Activated CD8-positive, alpha-beta memory T cell treated with anti-CD3 and anti-CD28 coated beads, Interleukin-2, amount 10 ng/mL, durations not matched to agents 7 days and 5 days (primary cell): Measurements from ENCODE around the gene PLPP1. TPM values are rescaled to one million over a fixed set of nuclear protein-coding genes. Genes with fewer than 3 reads are reported as not detected.

Source experiments
- ATAC-seq: fragments of 150-1000 bp; cut with Tn5 transposase; one replicate; pipeline ENCODE4 v1.10.0; 2021; ENCODE audit warnings: moderate library complexity
- CTCF ChIA-PET: fragments of 350-600 bp; sonication (Branson Sonifier 250); formaldehyde crosslinking; loops from one replicate; lab custom pipeline; 2021; ENCODE audit warnings: antibody characterized with exemption; lab: Charles Lee
- DNase-seq: peaks from one replicate; pipeline ENCODE4 v3.0.0-alpha.2; 2020
- H3K27ac Mint-ChIP-seq: one replicate; pipeline ENCODE4 v1.8.0; 2021; ENCODE audit warnings: mild to moderate bottlenecking, mixed read lengths
- H3K27me3 Mint-ChIP-seq: one replicate; pipeline ENCODE4 v1.8.0; 2021; ENCODE audit warnings: mixed read lengths
- H3K36me3 Mint-ChIP-seq: one replicate; pipeline ENCODE4 v1.8.0; 2021; ENCODE audit warnings: mild to moderate bottlenecking, mixed read lengths
- H3K4me1 Mint-ChIP-seq: one replicate; pipeline ENCODE4 v1.8.0; 2021; ENCODE audit warnings: mixed read lengths
- H3K4me3 Mint-ChIP-seq: one replicate; pipeline ENCODE4 v1.8.0; 2021; ENCODE audit warnings: mild to moderate bottlenecking, moderate library complexity, mixed read lengths
- H3K9me3 Mint-ChIP-seq: one replicate; pipeline ENCODE4 v1.8.0; 2022; ENCODE audit warnings: low read depth, mixed read lengths
- total RNA-seq, 2 experiments: library from RNA; stranded (reverse); gene quantifications; one replicate each; pipeline ENCODE4 v1.2.3, GENCODE V29; 2021

Gene PLPP1
- total RNA-seq, 2 experiments from 2014 or later = 7.1 to 31.2 TPM

- peaks cover 13% of the 10 kb centered on the region for H3K27me3 Mint-ChIP-seq
- H3K9me3 Mint-ChIP-seq = no peaks in the 10 kb centered on the region
- CTCF ChIA-PET = interaction anchor here (1.2 kb wide), 1 partner anchor 28 kb away, joined by 3 read pairs; no protein-coding TSS in a partner anchor
- no peak for DNase-seq
- H3K4me3 Mint-ChIP-seq = no peak overlapping the region
- no peak overlapping the region for H3K27ac Mint-ChIP-seq
- H3K4me1 Mint-ChIP-seq = peaks cover 5% of the 10 kb centered on the region
- no peaks in the 10 kb centered on the region for H3K36me3 Mint-ChIP-seq
- no peak for ATAC-seq
Measured at GRCh38 chr5:55568654-55569512, 34.1 kb upstream of the PLPP1 start.

DNA sequence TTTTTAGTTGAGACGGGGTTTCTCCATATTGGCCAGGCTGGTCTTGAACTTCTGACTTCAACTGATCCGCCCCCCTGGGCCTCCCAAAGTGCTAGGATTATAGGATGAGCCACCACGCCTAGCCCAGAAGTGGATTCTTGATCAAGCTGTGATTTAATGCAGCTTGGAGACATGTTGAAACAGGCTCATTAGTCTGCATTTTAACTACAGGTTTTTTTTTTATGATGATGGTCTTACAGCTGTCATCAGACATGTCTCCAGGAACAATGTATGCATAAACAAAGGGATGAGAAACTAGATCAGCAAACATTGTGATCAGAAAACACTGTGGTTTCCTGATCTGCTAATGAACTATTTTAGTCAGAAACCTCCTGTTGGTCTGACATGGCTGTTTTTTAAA lies 30.0 kb upstream of the PLPP1 start:
- H3K9me3 Mint-ChIP-seq = no peaks in the 10 kb centered on the region
- no peaks in the 10 kb centered on the region for H3K27me3 Mint-ChIP-seq
- peak; percentile 45 for ATAC-seq
- no peaks in the 10 kb centered on the region for H3K36me3 Mint-ChIP-seq
- H3K4me3 Mint-ChIP-seq = no peak overlapping the region
- H3K27ac Mint-ChIP-seq = no peak overlapping the region
- no peak for DNase-seq
- H3K4me1 Mint-ChIP-seq = peaks cover 5% of the 10 kb centered on the region
- CTCF ChIA-PET = no interaction called here

- H3K4me1 Mint-ChIP-seq = no peaks in the 10 kb centered on the region
- no peak overlapping the region for H3K27ac Mint-ChIP-seq
- H3K9me3 Mint-ChIP-seq = no peaks in the 10 kb centered on the region
- no peak overlapping the region for H3K4me3 Mint-ChIP-seq
- peaks cover 12% of the 10 kb centered on the region for H3K27me3 Mint-ChIP-seq
- no peak for ATAC-seq
- no peaks in the 10 kb centered on the region for H3K36me3 Mint-ChIP-seq
- CTCF ChIA-PET = no interaction called here
- no peak for DNase-seq
Measured at GRCh38 chr5:55558484-55558883, 23.7 kb upstream of the PLPP1 start.

GRCh38 chr5:55557123-55557522 lies 22.4 kb upstream of the PLPP1 start:
- Mint-ChIP-seq H3K36me3 (no peaks in the 10 kb centered on the region), H3K4me1 (no peaks in the 10 kb centered on the region), H3K9me3 (no peaks in the 10 kb centered on the region), H3K27me3 (peaks cover 12% of the 10 kb centered on the region), H3K4me3 (no peak overlapping the region), H3K27ac (no peak overlapping the region)
- ATAC-seq (no peak), DNase-seq (no peak)
- CTCF ChIA-PET = no interaction called here

DNA sequence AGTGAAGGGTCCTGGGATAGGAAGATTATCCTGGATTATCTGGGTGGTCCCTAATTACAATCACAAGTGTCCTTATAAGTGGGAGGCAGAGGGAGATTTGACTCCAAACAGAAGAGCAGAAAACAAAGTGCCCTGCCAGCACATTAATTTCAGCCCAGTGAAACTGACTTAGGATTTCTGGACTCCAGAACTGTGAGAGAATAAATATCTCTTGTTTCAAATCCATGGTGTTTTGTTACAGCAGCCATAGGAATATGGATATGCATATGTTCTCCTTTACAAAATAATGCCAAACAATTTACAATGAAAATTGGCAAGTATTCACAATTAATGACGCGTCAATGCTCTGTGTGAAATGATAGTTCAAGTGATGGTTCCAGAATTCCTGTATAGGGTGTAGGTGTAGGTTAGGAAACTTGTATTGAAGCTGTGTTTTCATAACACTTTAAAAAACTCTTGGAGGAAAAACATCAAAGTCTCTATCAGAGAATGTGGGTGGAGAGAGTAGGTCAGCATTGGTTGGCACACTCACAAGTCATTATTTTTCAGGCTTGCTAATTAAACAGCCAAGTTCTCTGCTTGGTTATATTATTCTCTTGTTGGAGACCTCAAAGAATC lies 19.9 kb upstream of the PLPP1 start:
- H3K27me3 Mint-ChIP-seq = peaks cover 29% of the 10 kb centered on the region
- no peak for ATAC-seq

GRCh38 chr5:55551904-55552303 lies 17.1 kb upstream of the PLPP1 start:
- Mint-ChIP-seq H3K36me3 (no peaks in the 10 kb centered on the region), H3K27me3 (peaks cover 49% of the 10 kb centered on the region), H3K9me3 (no peaks in the 10 kb centered on the region), H3K4me1 (no peaks in the 10 kb centered on the region), H3K4me3 (no peak overlapping the region), H3K27ac (no peak overlapping the region)
- no peak for DNase-seq
- CTCF ChIA-PET = no interaction called here
- ATAC-seq = no peak

More for the DNA sequence above, 19.9 kb upstream of the PLPP1 start:
- no peaks in the 10 kb centered on the region for H3K9me3 Mint-ChIP-seq
- H3K4me3 Mint-ChIP-seq = no peak overlapping the region
- H3K27ac Mint-ChIP-seq = no peak overlapping the region
- no peaks in the 10 kb centered on the region for H3K36me3 Mint-ChIP-seq
- DNase-seq = no peak
- CTCF ChIA-PET = no interaction called here
- no peaks in the 10 kb centered on the region for H3K4me1 Mint-ChIP-seq

DNA sequence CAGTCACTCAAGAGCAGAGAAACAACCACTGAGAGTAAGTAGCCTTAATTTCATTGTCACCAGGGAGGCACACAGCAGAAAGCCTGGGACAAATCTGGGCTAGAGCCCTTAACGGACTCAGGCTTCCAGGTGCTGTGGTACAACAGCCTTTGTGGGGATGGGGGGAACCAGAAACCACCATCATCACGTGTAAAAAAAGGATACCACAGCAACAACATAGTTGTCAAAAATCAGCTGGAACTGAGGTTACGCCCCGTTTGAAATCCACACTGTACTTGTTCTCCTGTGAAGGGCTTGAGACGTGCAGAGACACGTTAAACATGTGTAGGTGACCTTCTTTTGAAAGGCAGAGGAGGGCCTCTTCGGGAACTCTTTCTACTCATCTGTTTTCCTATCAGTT lies 16.6 kb upstream of the PLPP1 start:
- no peaks in the 10 kb centered on the region for H3K9me3 Mint-ChIP-seq
- H3K27me3 Mint-ChIP-seq = peaks cover 52% of the 10 kb centered on the region
- no peak for ATAC-seq
- DNase-seq = no peak
- no peak overlapping the region for H3K4me3 Mint-ChIP-seq
- no peaks in the 10 kb centered on the region for H3K36me3 Mint-ChIP-seq
- no peak overlapping the region for H3K27ac Mint-ChIP-seq
- CTCF ChIA-PET = no interaction called here
- H3K4me1 Mint-ChIP-seq = no peaks in the 10 kb centered on the region

- DNase-seq = no peak
- no peak for ATAC-seq
- H3K27me3 Mint-ChIP-seq = peaks cover 46% of the 10 kb centered on the region
- no peaks in the 10 kb centered on the region for H3K9me3 Mint-ChIP-seq
- H3K27ac Mint-ChIP-seq = no peak overlapping the region
- no peaks in the 10 kb centered on the region for H3K36me3 Mint-ChIP-seq
- no peaks in the 10 kb centered on the region for H3K4me1 Mint-ChIP-seq
- CTCF ChIA-PET = interaction anchor here (0.8 kb wide), 1 partner anchor 10 kb away, joined by 3 read pairs; no protein-coding TSS in a partner anchor
- H3K4me3 Mint-ChIP-seq = no peak overlapping the region
Measured at GRCh38 chr5:55547781-55548180, 13.0 kb upstream of the PLPP1 start.

GRCh38 chr5:55546947-55547346 lies 12.2 kb upstream of the PLPP1 start:
- CTCF ChIA-PET = no interaction called here
- no peak for ATAC-seq
- Mint-ChIP-seq H3K27me3 (peaks cover 46% of the 10 kb centered on the region), H3K36me3 (no peaks in the 10 kb centered on the region), H3K4me1 (no peaks in the 10 kb centered on the region), H3K4me3 (no peak overlapping the region), H3K27ac (no peak overlapping the region), H3K9me3 (no peaks in the 10 kb centered on the region)
- no peak for DNase-seq

DNA sequence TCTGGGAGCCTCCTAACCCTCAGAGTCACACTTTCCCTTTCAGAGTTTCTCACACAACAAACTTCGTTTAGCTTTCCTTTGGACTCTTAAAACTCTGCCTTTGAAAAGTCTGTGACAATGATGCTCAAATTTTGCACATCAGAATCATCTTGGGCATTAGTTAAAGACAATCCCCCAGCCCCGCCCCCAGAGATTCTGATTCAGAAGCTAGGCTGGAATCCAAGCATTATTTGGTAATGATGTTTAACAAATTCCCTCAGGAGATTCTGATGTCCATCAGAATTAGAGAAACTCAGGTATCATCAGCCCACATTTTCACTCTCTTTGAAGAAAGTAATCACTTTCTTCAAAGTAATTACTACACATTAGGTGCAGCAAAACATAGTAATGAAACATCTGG lies 9.6 kb upstream of the PLPP1 start:
- Mint-ChIP-seq H3K4me3 (no peak overlapping the region), H3K9me3 (no peaks in the 10 kb centered on the region), H3K27me3 (peaks cover 25% of the 10 kb centered on the region), H3K27ac (no peak overlapping the region), H3K36me3 (no peaks in the 10 kb centered on the region), H3K4me1 (peaks cover 18% of the 10 kb centered on the region)
- ATAC-seq = no peak
- no peak for DNase-seq
- CTCF ChIA-PET = interaction anchor here (0.6 kb wide), 1 partner anchor 10 kb away, joined by 3 read pairs; the partner anchor contains the start of gene PLPP1

GRCh38 chr5:55541056-55541635 lies 6.4 kb upstream of the PLPP1 start:
- CTCF ChIA-PET = no interaction called here
- no peak for DNase-seq
- H3K4me3 Mint-ChIP-seq = no peak overlapping the region
- H3K9me3 Mint-ChIP-seq = no peaks in the 10 kb centered on the region
- no peak for ATAC-seq
- peaks cover 6% of the 10 kb centered on the region for H3K27me3 Mint-ChIP-seq
- peaks cover 29% of the 10 kb centered on the region for H3K4me1 Mint-ChIP-seq
- no peaks in the 10 kb centered on the region for H3K36me3 Mint-ChIP-seq
- peak overlapping the region; percentile 72 for H3K27ac Mint-ChIP-seq

GRCh38 chr5:55540525-55540924 lies 5.8 kb upstream of the PLPP1 start:
- peaks cover 31% of the 10 kb centered on the region for H3K4me1 Mint-ChIP-seq
- H3K36me3 Mint-ChIP-seq = no peaks in the 10 kb centered on the region
- ATAC-seq = no peak
- H3K27me3 Mint-ChIP-seq = peaks cover 4% of the 10 kb centered on the region
- no peaks in the 10 kb centered on the region for H3K9me3 Mint-ChIP-seq
- H3K27ac Mint-ChIP-seq = peak overlapping the region; percentile 71
- no peak for DNase-seq
- CTCF ChIA-PET = interaction anchor here (0.8 kb wide), 1 partner anchor 29 kb away, joined by 3 read pairs; no protein-coding TSS in a partner anchor
- peak overlapping the region; percentile 24 for H3K4me3 Mint-ChIP-seq

DNA sequence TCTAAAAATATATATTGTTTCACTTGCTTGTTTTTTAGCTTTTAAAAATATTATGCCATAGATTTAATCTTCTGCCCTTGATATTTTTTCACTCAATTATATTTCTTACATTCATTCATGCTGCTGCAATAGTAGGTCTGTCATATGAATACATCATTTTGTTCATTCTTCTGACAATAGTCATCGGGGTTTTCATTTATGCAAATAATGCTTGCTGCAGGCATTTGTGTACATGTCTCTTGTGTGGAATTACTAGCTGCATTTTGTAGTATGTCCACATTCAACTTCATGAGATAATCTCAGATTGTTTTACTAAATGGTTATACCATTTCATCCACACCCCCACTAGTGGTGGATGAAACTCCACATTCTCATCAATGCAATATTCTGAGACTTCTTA lies 5.3 kb upstream of the PLPP1 start:
- Mint-ChIP-seq H3K27ac (peak overlapping the region; percentile 65), H3K27me3 (peaks cover 3% of the 10 kb centered on the region), H3K36me3 (no peaks in the 10 kb centered on the region), H3K9me3 (no peaks in the 10 kb centered on the region), H3K4me1 (peaks cover 36% of the 10 kb centered on the region), H3K4me3 (no peak overlapping the region)
- ATAC-seq = no peak
- CTCF ChIA-PET = interaction anchor here (0.6 to 0.8 kb wide), 2 partner anchors 17 to 29 kb away, joined by 3 to 4 read pairs; no protein-coding TSS in a partner anchor
- no peak for DNase-seq
